Mesenchymal stem cell (in vitro differentiated cells and primary cell): ENCODE results near the gene LDHAL6A.

ENCODE experiments used
- DNase-seq: peaks from one replicate; pipeline ENCODE4 v3.0.0-alpha.2; 2013
- H2AFZ ChIP-seq: one replicate; pipeline ENCODE4 v1.6.1; 2013; ENCODE audit warnings: low read depth, mild to moderate bottlenecking, control low read depth, inconsistent platforms, low read length, moderate library complexity
- H2AK5ac ChIP-seq: 2 replicates; pipeline ENCODE4 v1.6.1; 2013; ENCODE audit warnings: low read length, moderate library complexity, mild to moderate bottlenecking, inconsistent platforms; ENCODE audit not compliant: severe bottlenecking
- H2BK120ac ChIP-seq: one replicate; pipeline ENCODE4 v1.6.1; 2013; ENCODE audit warnings: low read depth, mild to moderate bottlenecking, inconsistent platforms, low read length, moderate library complexity
- H2BK12ac ChIP-seq, 2 experiments: one replicate each; pipeline ENCODE4 v1.6.1; 2013; ENCODE audit warnings: inconsistent platforms in 2 of 2, low read length in 2 of 2, mild to moderate bottlenecking in 2 of 2, moderate library complexity in 2 of 2, control low read depth in 1 of 2
- H2BK15ac ChIP-seq: one replicate; pipeline ENCODE4 v1.6.1; 2013; ENCODE audit warnings: mild to moderate bottlenecking, low read depth, inconsistent platforms; ENCODE audit not compliant: poor library complexity, severe bottlenecking
- H2BK5ac ChIP-seq: 2 replicates; pipeline ENCODE4 v1.6.1; 2013; ENCODE audit warnings: low read depth, mild to moderate bottlenecking, low read length, control low read depth, inconsistent platforms; ENCODE audit not compliant: poor library complexity, severe bottlenecking
- H3K14ac ChIP-seq, 2 experiments: one replicate each; pipeline ENCODE4 v1.6.1; 2013; ENCODE audit warnings: inconsistent platforms in 2 of 2, low read length in 2 of 2, control low read depth in 1 of 2, mild to moderate bottlenecking in 1 of 2, moderate library complexity in 1 of 2
- H3K18ac ChIP-seq, 2 experiments: one replicate each; pipeline ENCODE4 v1.6.1; 2013; ENCODE audit warnings: inconsistent platforms in 2 of 2, low read length in 2 of 2, control low read depth in 1 of 2, low read depth in 1 of 2, mild to moderate bottlenecking in 1 of 2
- H3K23ac ChIP-seq, 2 experiments: one replicate each; pipeline ENCODE4 v1.6.1; 2013; ENCODE audit warnings: inconsistent platforms in 2 of 2, low read length in 2 of 2, mild to moderate bottlenecking in 2 of 2, moderate library complexity in 2 of 2, control low read depth in 1 of 2
- H3K27ac ChIP-seq: 2 replicates; pipeline ENCODE4 v1.5.1; 2013; ENCODE audit warnings: mild to moderate bottlenecking, moderate library complexity, low read length, control low read depth, inconsistent platforms; ENCODE audit not compliant: poor library complexity, severe bottlenecking
- H3K27me3 ChIP-seq, 2 experiments: 2 replicates each; pipeline versions ENCODE4 v1.6.1 to v1.7.0; 2013; ENCODE audit warnings: low read length in 2 of 2, mild to moderate bottlenecking in 2 of 2, moderate library complexity in 2 of 2, control low read depth in 1 of 2, inconsistent platforms in 1 of 2; ENCODE audit not compliant: control insufficient read depth in 1 of 2, insufficient read depth in 1 of 2
- H3K36me3 ChIP-seq, 2 experiments: 2 replicates each; pipeline versions ENCODE4 v1.6.1 to v1.7.0; 2013; ENCODE audit warnings: low read length in 2 of 2, control low read depth in 1 of 2, inconsistent platforms in 1 of 2, low read depth in 1 of 2, mild to moderate bottlenecking in 1 of 2; ENCODE audit not compliant: insufficient read depth in 2 of 2, control insufficient read depth in 1 of 2
- H3K4ac ChIP-seq, 2 experiments: one replicate each; pipeline ENCODE4 v1.6.1; 2013; ENCODE audit warnings: inconsistent platforms in 2 of 2, low read length in 2 of 2, mild to moderate bottlenecking in 2 of 2, moderate library complexity in 2 of 2, control low read depth in 1 of 2, low read depth in 1 of 2
- H3K4me1 ChIP-seq: 2 replicates; pipeline ENCODE4 v1.6.1; 2013; ENCODE audit warnings: low read depth, low read length, control low read depth; ENCODE audit not compliant: control insufficient read depth, insufficient read depth
- H3K4me2 ChIP-seq: 2 replicates; pipeline ENCODE4 v1.6.1; 2013; ENCODE audit warnings: low read length, mild to moderate bottlenecking, inconsistent platforms; ENCODE audit not compliant: poor library complexity, severe bottlenecking
- H3K4me3 ChIP-seq, 2 experiments: 2 replicates each; pipeline versions ENCODE4 v1.5.1 to v1.7.0; 2013; ENCODE audit warnings: low read length in 2 of 2, mild to moderate bottlenecking in 2 of 2, control low read depth in 1 of 2, low read depth in 1 of 2; ENCODE audit not compliant: insufficient read depth in 1 of 2
- H3K79me1 ChIP-seq: replicated peaks from 2 replicates; pipeline ENCODE4 v1.6.1; 2013; ENCODE audit warnings: mild to moderate bottlenecking, control low read depth, low read length, inconsistent platforms; ENCODE audit not compliant: poor library complexity, severe bottlenecking
- H3K9ac ChIP-seq: 2 replicates; pipeline ENCODE4 v1.7.0; 2013; ENCODE audit warnings: mild to moderate bottlenecking, low read length, moderate library complexity
- H3K9me3 ChIP-seq: 2 replicates; pipeline ENCODE4 v1.7.0; 2013; ENCODE audit warnings: mild to moderate bottlenecking, low read length; ENCODE audit not compliant: control insufficient read depth
- H4K8ac ChIP-seq: one replicate; pipeline ENCODE4 v1.6.1; 2013; ENCODE audit warnings: inconsistent platforms, mild to moderate bottlenecking, low read length, moderate library complexity
- H4K91ac ChIP-seq: one replicate; pipeline ENCODE4 v1.6.1; 2013; ENCODE audit warnings: mild to moderate bottlenecking, low read length, inconsistent platforms
- WGBS: methylation state at CpG from one replicate; pipeline ENCODE4 v1.1.7; 2013; ENCODE audit warnings: mixed read lengths; 5-methylcytosine and 5-hydroxymethylcytosine counted together

The LDHAL6A gene

GRCh38 chr11:18526130-18526520 is 70.5 kb downstream of the LDHAL6A start:
- Histone ChIP-seq H2BK15ac (no peak overlapping the region), H3K18ac (peak overlapping the region; percentile 94 to 97), H2AK5ac (peak overlapping the region; percentile 56), H2BK5ac (peak overlapping the region; percentile 59), H3K4me2 (peak overlapping the region; percentile 77), H3K23ac (no peak overlapping the region), H3K4ac (peak overlapping the region in 1 of 2 experiments; percentile 92), H3K4me3 (peak overlapping the region; percentile 94 to 95), H2AFZ (peak overlapping the region; percentile 98), H3K36me3 (peaks cover 5 to 21% of the 10 kb centered on the region in 2 experiments), H4K91ac (peak overlapping the region; percentile 98), H2BK12ac (no peak overlapping the region), H3K27ac (peak overlapping the region; percentile 82), H3K79me1 (peaks cover 16% of the 10 kb centered on the region), H3K9ac (peak overlapping the region; percentile 92), H3K4me1 (peaks cover 9% of the 10 kb centered on the region), H4K8ac (peak overlapping the region; percentile 94), H3K9me3 (no peaks in the 10 kb centered on the region), H2BK120ac (peak overlapping the region; percentile 77), H3K27me3 (no peaks in the 10 kb centered on the region), H3K14ac (no peak overlapping the region)
- no peak for DNase-seq
- 0% methylated on average over 3 of the region's 8 CpGs for WGBS

GRCh38 chr11:18526521-18527296 is 71.1 kb downstream of the LDHAL6A start, which contains the start of gene TSG101:
Gene TSG101, minus strand, starts transcription at chr11:18526942. Its CDS starts 126 bp downstream, at chr11:18526816.
- Histone ChIP-seq H3K18ac (peak within 1 kb of the TSS; percentile 94 to 97), H4K91ac (peak within 1 kb of the TSS; percentile 98), H3K27me3 (no peaks in the 10 kb centered on the region), H2BK5ac (peak within 1 kb of the TSS; percentile 59), H4K8ac (peak within 1 kb of the TSS; percentile 94), H2BK120ac (peak within 1 kb of the TSS; percentile 77), H3K4me1 (peaks cover 9% of the 10 kb centered on the region), H3K79me1 (peaks cover 15% of the 10 kb centered on the region), H2AFZ (peak within 1 kb of the TSS; percentile 98), H3K14ac (no peak within 1 kb of the TSS), H3K4me2 (peak within 1 kb of the TSS; percentile 77), H3K4me3 (peak within 1 kb of the TSS; percentile 94 to 95), H3K23ac (no peak within 1 kb of the TSS), H3K36me3 (peaks cover 5 to 26% of the 10 kb centered on the region in 2 experiments), H3K9me3 (no peaks in the 10 kb centered on the region), H3K9ac (peak within 1 kb of the TSS; percentile 92), H3K4ac (peak within 1 kb of the TSS; percentile 47 to 92), H2AK5ac (peak within 1 kb of the TSS; percentile 56), H3K27ac (peak within 1 kb of the TSS; percentile 82), H2BK15ac (peak within 1 kb of the TSS; percentile 97), H2BK12ac (no peak within 1 kb of the TSS)
- DNase-seq, result peak; percentile 98
- WGBS, result 0% methylated on average over 26 of the region's 57 CpGs

GRCh38 chr11:18527512-18527911 is 71.9 kb downstream of the LDHAL6A start:
- no peak overlapping the region for H3K23ac ChIP-seq

More at GRCh38 chr11:18527512-18527911, 71.9 kb downstream of the LDHAL6A start:
- WGBS, result 60% methylated on average over 5 of the region's 5 CpGs
- H3K36me3 ChIP-seq, result peaks cover 5 to 27% of the 10 kb centered on the region in 2 experiments
- DNase-seq, result peak; percentile 59
- H3K9me3 ChIP-seq, result no peaks in the 10 kb centered on the region
- H3K4me2 ChIP-seq, result peak overlapping the region; percentile 71
- H2BK5ac ChIP-seq, result no peak overlapping the region
- H2BK120ac ChIP-seq, result no peak overlapping the region
- no peak overlapping the region for H3K18ac ChIP-seq
- no peak overlapping the region for H3K4ac ChIP-seq
- no peaks in the 10 kb centered on the region for H3K27me3 ChIP-seq
- H2BK15ac ChIP-seq, result no peak overlapping the region
- H3K27ac ChIP-seq, result peak overlapping the region; percentile 82
- no peak overlapping the region for H3K14ac ChIP-seq
- peaks cover 9% of the 10 kb centered on the region for H3K4me1 ChIP-seq
- no peak overlapping the region for H2AFZ ChIP-seq
- peak overlapping the region in 1 of 2 experiments; percentile 94 for H3K4me3 ChIP-seq
- H2AK5ac ChIP-seq, result no peak overlapping the region
- H4K91ac ChIP-seq, result no peak overlapping the region
- peaks cover 12% of the 10 kb centered on the region for H3K79me1 ChIP-seq
- H4K8ac ChIP-seq, result peak overlapping the region; percentile 4
- no peak overlapping the region for H2BK12ac ChIP-seq
- H3K9ac ChIP-seq, result peak overlapping the region; percentile 92
